CD14-positive monocyte (primary cell): ENCODE results near the gene PCSK4. TPM values are rescaled to one million over a fixed set of nuclear protein-coding genes. Genes with fewer than 3 reads are reported as not detected.

Experiments
- DNase-seq, 3 donors: peaks; one replicate each; pipeline ENCODE4 v3.0.0-alpha.2; 2011 to 2022
- H2AFZ ChIP-seq: 2 replicates; pipeline ENCODE4 v1.6.0; 2012; ENCODE audit warnings: mild to moderate bottlenecking, low read depth, low read length, inconsistent platforms; ENCODE audit not compliant: insufficient read depth, poor library complexity, severe bottlenecking
- H3K27ac ChIP-seq, 2 donors: 1 replicate in 1 of 2; 2 replicates in 1 of 2; pipeline ENCODE4 v1.5.1; 2012 to 2013; ENCODE audit warnings: low read length in 2 of 2, control low read depth in 1 of 2, inconsistent platforms in 1 of 2, low read depth in 1 of 2, mild to moderate bottlenecking in 1 of 2
- H3K27me3 ChIP-seq, 2 donors: one replicate each; pipeline versions ENCODE4 v1.6.0 to v1.6.1; 2011 to 2013; ENCODE audit warnings: low read length in 2 of 2; ENCODE audit not compliant: control insufficient read depth in 2 of 2, insufficient read depth in 2 of 2
- H3K36me3 ChIP-seq, 2 donors: replicated peaks in 1 of 2; 1 replicate in 1 of 2; 2 replicates in 1 of 2; pipeline versions ENCODE4 v1.5.1 to v1.6.1; 2012 to 2013; ENCODE audit warnings: low read length in 2 of 2, control low read depth in 1 of 2, inconsistent platforms in 1 of 2, mild to moderate bottlenecking in 1 of 2; ENCODE audit not compliant: insufficient read depth in 2 of 2, control insufficient read depth in 1 of 2
- H3K4me1 ChIP-seq, 2 donors: 1 replicate in 1 of 2; 2 replicates in 1 of 2; pipeline versions ENCODE4 v1.5.1 to v1.6.1; 2012 to 2013; ENCODE audit warnings: low read length in 2 of 2, control low read depth in 1 of 2, inconsistent platforms in 1 of 2, mild to moderate bottlenecking in 1 of 2, moderate library complexity in 1 of 2; ENCODE audit not compliant: insufficient read depth in 2 of 2, control insufficient read depth in 1 of 2
- H3K4me2 ChIP-seq: replicated peaks from 2 replicates; pipeline ENCODE3; 2012; ENCODE audit warnings: low read length, moderate library complexity, mild to moderate bottlenecking; ENCODE audit not compliant: poor library complexity, severe bottlenecking; ENCODE audit errors: extremely low read depth
- H3K4me3 ChIP-seq, 3 experiments: fragments of 200-600 bp in 1 of 3; sonication (generic) in 1 of 3; replicated peaks in 1 of 3; 1 replicate in 2 of 3; 2 replicates in 1 of 3; pipeline ENCODE4 v1.5.1; 2011 to 2013; ENCODE audit warnings: low read length in 3 of 3, mild to moderate bottlenecking in 3 of 3, control low read depth in 2 of 3, low read depth in 2 of 3, inconsistent platforms in 1 of 3, moderate library complexity in 1 of 3
- H3K79me2 ChIP-seq: 2 replicates; pipeline ENCODE4 v1.6.0; 2012; ENCODE audit warnings: mild to moderate bottlenecking, control low read depth, inconsistent platforms, low read length, moderate library complexity; ENCODE audit not compliant: insufficient read depth
- H3K9ac ChIP-seq: 2 replicates; pipeline ENCODE4 v1.6.0; 2017; ENCODE audit warnings: low read length, mild to moderate bottlenecking; ENCODE audit not compliant: insufficient read depth, poor library complexity, severe bottlenecking
- H3K9me3 ChIP-seq, 2 donors: replicated peaks in 1 of 2; 1 replicate in 1 of 2; 2 replicates in 1 of 2; pipeline versions ENCODE4 v1.5.1 to v1.6.1; 2012 to 2013; ENCODE audit warnings: low read length in 2 of 2, control low read depth in 1 of 2; ENCODE audit not compliant: control insufficient read depth in 1 of 2, insufficient read depth in 1 of 2
- H4K20me1 ChIP-seq: 2 replicates; pipeline ENCODE4 v1.6.0; 2012; ENCODE audit warnings: mild to moderate bottlenecking, low read length, control low read depth, moderate library complexity; ENCODE audit not compliant: insufficient read depth
- H3K27ac Mint-ChIP-seq, 7 donors: one replicate each; pipeline ENCODE4 v1.8.0; 2020; ENCODE audit warnings: mild to moderate bottlenecking in 7 of 7, mixed read lengths in 7 of 7, moderate library complexity in 6 of 7, inconsistent platforms in 2 of 7
- H3K27me3 Mint-ChIP-seq, 3 donors: one replicate each; pipeline ENCODE4 v1.8.0; 2021 to 2022; ENCODE audit warnings: low read depth in 3 of 3, mild to moderate bottlenecking in 3 of 3, mixed read lengths in 3 of 3, moderate library complexity in 3 of 3, inconsistent platforms in 1 of 3
- H3K36me3 Mint-ChIP-seq, 2 donors: one replicate each; pipeline ENCODE4 v1.8.0; 2020; ENCODE audit warnings: mixed read lengths in 2 of 2, inconsistent platforms in 1 of 2, mild to moderate bottlenecking in 1 of 2
- H3K4me1 Mint-ChIP-seq: one replicate; pipeline ENCODE4 v1.8.0; 2020; ENCODE audit warnings: mild to moderate bottlenecking, mixed read lengths
- H3K4me3 Mint-ChIP-seq, 2 donors: one replicate each; pipeline ENCODE4 v1.8.0; 2020; ENCODE audit warnings: mild to moderate bottlenecking in 2 of 2, mixed read lengths in 2 of 2, moderate library complexity in 1 of 2
- H3K9me3 Mint-ChIP-seq, 7 donors: one replicate each; pipeline ENCODE4 v1.8.0; 2020 to 2022; ENCODE audit warnings: mixed read lengths in 7 of 7, mild to moderate bottlenecking in 6 of 7, moderate library complexity in 6 of 7, inconsistent platforms in 2 of 7
- CTCF ChIP-seq: fragments of 200-600 bp; IDR thresholded peaks from one replicate; pipeline ENCODE4 v1.8.0; 2022; ENCODE audit warnings: antibody characterized with exemption, mild to moderate bottlenecking
- WGBS: methylation state at CpG from one replicate; pipeline ENCODE4 v1.1.5; 2013; ENCODE audit warnings: missing lambda C conversion rate; ENCODE audit not compliant: insufficient coverage; 5-methylcytosine and 5-hydroxymethylcytosine counted together
- intact Hi-C, 2 donors: fragments of 100-400 bp; cut with micrococcal nuclease; formaldehyde crosslinking; loops; one replicate each; pipeline versions ENCODE4 v1.15.0 to v1.15.1; 2023
- polyA plus RNA-seq, 3 donors: library from polyadenylated mRNA; depleted of rRNA in 1 of 3; unstranded in 2 of 3; stranded (reverse) in 1 of 3; fragments of 300-500 nt in 2 of 3; fragments of >200 nt in 1 of 3; fragmentation: Illumina TruSeq in 2 of 3; gene quantifications; 1 replicate in 2 of 3; 2 replicates in 1 of 3; pipeline ENCODE4 v1.2.3, GENCODE V29; 2012 to 2021

The PCSK4 gene
- polyA plus RNA-seq, 3 donors: 0.34 to 1.0 TPM; not detected in 1

- Mint-ChIP-seq H3K36me3 (no peaks in the 10 kb centered on the region), H3K27me3 (peaks cover 13 to 30% (median 29%) of the 10 kb centered on the region in 3 donors), H3K27ac (peak overlapping the region in 4 of 7 donors; percentile 18 to 71 (median 40)), H3K9me3 (peaks cover 0 to 6% (median 0%) of the 10 kb centered on the region in 7 donors), H3K4me3 (peak overlapping the region; percentile 62 to 84), H3K4me1 (peaks cover 20% of the 10 kb centered on the region)
- Histone ChIP-seq H4K20me1 (no peaks in the 10 kb centered on the region), H3K4me2 (peak overlapping the region; percentile 94), H3K79me2 (no peaks in the 10 kb centered on the region), H2AFZ (peak overlapping the region; percentile 79), H3K27me3 (peaks cover 0 to 21% of the 10 kb centered on the region in 2 donors), H3K27ac (no peak overlapping the region), H3K4me3 (peak overlapping the region in 1 of 3 experiments; percentile 81), H3K4me1 (peaks cover 18 to 35% of the 10 kb centered on the region in 2 donors), H3K36me3 (no peaks in the 10 kb centered on the region), H3K9me3 (no peaks in the 10 kb centered on the region), H3K9ac (no peak overlapping the region)
- DNase-seq: no peak
- intact Hi-C loops: loop anchor here in 1 of 2 donors (5.0 kb wide), 1 partner anchor 75 kb away; the partner anchor contains the start of gene MEX3D
- 82% methylated on average over 9 of the region's 12 CpGs for WGBS
- TF ChIP-seq CTCF: no peak
Observed at GRCh38 chr19:1491849-1492170, 1.7 kb upstream of the PCSK4 start.

GRCh38 chr19:1491114-1491848 lies 1.1 kb upstream of the PCSK4 start, which contains the start of gene REEP6:
REEP6 (plus strand) TSS chr19:1491181; CDS start chr19:1491270, 89 bp downstream.
- Mint-ChIP-seq H3K4me3 (peak within 1 kb of the TSS; percentile 86 to 93), H3K9me3 (peaks cover 0 to 6% (median 0%) of the 10 kb centered on the region in 7 donors), H3K27me3 (peaks cover 9 to 30% (median 29%) of the 10 kb centered on the region in 3 donors), H3K27ac (peak within 1 kb of the TSS; percentile 79 to 96 (median 92)), H3K4me1 (peaks cover 20% of the 10 kb centered on the region), H3K36me3 (no peaks in the 10 kb centered on the region)
- Histone ChIP-seq H3K36me3 (no peaks in the 10 kb centered on the region), H3K79me2 (no peaks in the 10 kb centered on the region), H2AFZ (peak within 1 kb of the TSS; percentile 91), H3K9me3 (no peaks in the 10 kb centered on the region), H3K9ac (peak within 1 kb of the TSS; percentile 56), H3K4me2 (peak within 1 kb of the TSS; percentile 94), H3K4me1 (peaks cover 18 to 35% of the 10 kb centered on the region in 2 donors), H3K4me3 (peak within 1 kb of the TSS; percentile 36 to 81 (median 54)), H3K27me3 (peaks cover 0 to 21% of the 10 kb centered on the region in 2 donors), H4K20me1 (no peaks in the 10 kb centered on the region), H3K27ac (peak within 1 kb of the TSS in 1 of 2 donors; percentile 17)
- no peak for DNase-seq
- WGBS: 2% methylated on average over 68 of the region's 73 CpGs
- TF ChIP-seq CTCF: no peak
- intact Hi-C loops: loop anchor here in 1 of 2 donors (5.0 kb wide), 1 partner anchor 76 kb away; the partner anchor contains the start of gene MEX3D
